K562 (cell line): ENCODE data around the gene MDP1.

Experiments
- CEBPB ChIP-seq: fragments of 450-650 bp; IDR thresholded peaks from 2 replicates; pipeline ENCODE4 v1.6.1; 2016; ENCODE audit warnings: missing genetic modification characterization, missing compliant biosample characterization
- PML ChIP-seq: IDR thresholded peaks from 2 replicates; pipeline ENCODE4 v1.6.1; 2012; ENCODE audit warnings: low read length, inconsistent platforms
- ZBTB1 ChIP-seq: sonication (generic); formaldehyde crosslinking; IDR thresholded peaks from 2 replicates; pipeline ENCODE4 v1.8.1; 2023; ENCODE audit warnings: missing genetic modification reagents, low read depth, mild to moderate bottlenecking, borderline replicate concordance
- TF ChIP-seq, protein P1 (sequence below), 3 experiments: IDR thresholded peaks in 2 of 3; conservative IDR thresholded peaks in 1 of 3; 2 replicates each; pipeline ENCODE4 v1.5.1; 2011 to 2012; ENCODE audit warnings: low read length in 3 of 3, mild to moderate bottlenecking in 3 of 3, control low read depth in 2 of 3, improper control_type of control experiment in 1 of 3, inconsistent platforms in 1 of 3, low read depth in 1 of 3, mixed read lengths in 1 of 3, moderate library complexity in 1 of 3; ENCODE audit not compliant: insufficient read depth in 2 of 3
- TF ChIP-seq, protein P2 (sequence below): fragments of 450-650 bp; IDR thresholded peaks from 2 replicates; pipeline ENCODE4 v1.6.1; 2016; ENCODE audit warnings: antibody characterized with exemption

DNA sequence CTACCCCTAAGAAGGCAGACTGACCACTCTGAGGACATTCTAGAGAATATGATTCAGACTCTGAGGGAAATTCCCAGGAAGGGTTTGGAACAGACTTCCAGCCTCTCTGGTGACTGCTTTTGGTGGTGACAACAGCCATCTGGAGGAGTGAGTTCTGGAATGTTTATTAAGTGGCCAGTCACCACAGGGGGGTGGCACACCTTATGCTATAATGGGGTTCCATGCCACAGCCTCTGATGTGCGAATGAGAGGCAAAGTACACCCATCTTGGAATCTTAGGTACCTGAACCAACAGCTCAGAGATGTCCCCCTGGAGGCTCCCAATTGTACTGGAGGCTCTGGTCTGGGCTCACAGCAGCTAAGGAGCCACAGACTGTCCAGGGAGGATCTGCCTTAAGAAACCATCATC lies 36.0 kb upstream of the MDP1 start:
- TF ChIP-seq, protein P1, sequence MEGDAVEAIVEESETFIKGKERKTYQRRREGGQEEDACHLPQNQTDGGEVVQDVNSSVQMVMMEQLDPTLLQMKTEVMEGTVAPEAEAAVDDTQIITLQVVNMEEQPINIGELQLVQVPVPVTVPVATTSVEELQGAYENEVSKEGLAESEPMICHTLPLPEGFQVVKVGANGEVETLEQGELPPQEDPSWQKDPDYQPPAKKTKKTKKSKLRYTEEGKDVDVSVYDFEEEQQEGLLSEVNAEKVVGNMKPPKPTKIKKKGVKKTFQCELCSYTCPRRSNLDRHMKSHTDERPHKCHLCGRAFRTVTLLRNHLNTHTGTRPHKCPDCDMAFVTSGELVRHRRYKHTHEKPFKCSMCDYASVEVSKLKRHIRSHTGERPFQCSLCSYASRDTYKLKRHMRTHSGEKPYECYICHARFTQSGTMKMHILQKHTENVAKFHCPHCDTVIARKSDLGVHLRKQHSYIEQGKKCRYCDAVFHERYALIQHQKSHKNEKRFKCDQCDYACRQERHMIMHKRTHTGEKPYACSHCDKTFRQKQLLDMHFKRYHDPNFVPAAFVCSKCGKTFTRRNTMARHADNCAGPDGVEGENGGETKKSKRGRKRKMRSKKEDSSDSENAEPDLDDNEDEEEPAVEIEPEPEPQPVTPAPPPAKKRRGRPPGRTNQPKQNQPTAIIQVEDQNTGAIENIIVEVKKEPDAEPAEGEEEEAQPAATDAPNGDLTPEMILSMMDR (IDR thresholded peaks at IDR 0.05 in 2 of 3, conservative IDR thresholded peaks at IDR 0.05 in 1 of 3; ENCODE audit: insufficient read depth in 2 of 3, low read depth in 1 of 3, low read length in 3 of 3): no peak
- TF ChIP-seq CEBPB (no peak), ZBTB1 (CRISPR knock-in tag) (no peak), PML (no peak)
- TF ChIP-seq, protein P2, sequence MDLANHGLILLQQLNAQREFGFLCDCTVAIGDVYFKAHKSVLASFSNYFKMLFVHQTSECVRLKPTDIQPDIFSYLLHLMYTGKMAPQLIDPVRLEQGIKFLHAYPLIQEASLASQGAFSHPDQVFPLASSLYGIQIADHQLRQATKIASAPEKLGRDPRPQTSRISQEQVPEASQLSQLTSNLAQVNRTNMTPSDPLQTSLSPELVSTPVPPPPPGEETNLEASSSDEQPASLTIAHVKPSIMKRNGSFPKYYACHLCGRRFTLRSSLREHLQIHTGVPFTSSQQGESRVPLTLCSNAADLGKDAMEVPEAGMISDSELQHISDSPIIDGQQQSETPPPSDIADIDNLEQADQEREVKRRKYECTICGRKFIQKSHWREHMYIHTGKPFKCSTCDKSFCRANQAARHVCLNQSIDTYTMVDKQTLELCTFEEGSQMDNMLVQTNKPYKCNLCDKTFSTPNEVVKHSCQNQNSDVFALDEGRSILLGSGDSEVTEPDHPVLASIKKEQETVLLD: no peak
